ENCODE data around the gene TSPEAR. TPM values are rescaled to one million over a fixed set of nuclear protein-coding genes. Genes with fewer than 3 reads are reported as not detected.
"Not testable (repeated sequence)": the region's sequence is repeated elsewhere in the genome, so short reads cannot be mapped to it uniquely, and the experiment has no call there.

Gene TSPEAR
- total RNA-seq, 2 donors from 2014 or later: not detected

GRCh38 chr21:44636209-44637017 lies 75.0 kb downstream of the TSPEAR start:
- Histone ChIP-seq H3K4me3 (no peak overlapping the region), H3K4me1 (no peaks in the 10 kb centered on the region), H3K27ac (no peak overlapping the region), H3K36me3 (no peaks in the 10 kb centered on the region), H3K27me3 (no peaks in the 10 kb centered on the region), H3K9me3 (peaks cover 3 to 17% of the 10 kb centered on the region in 2 donors)
- peak; percentile 52 for DNase-seq (ENCODE audit: low spot score)
- TF ChIP-seq CTCF (IDR thresholded peaks at IDR 0.05): no peak

GRCh38 chr21:44632067-44632466 lies 79.3 kb downstream of the TSPEAR start:
- Histone ChIP-seq H3K4me3 (no peak overlapping the region), H3K27ac (no peak overlapping the region), H3K4me1 (no peaks in the 10 kb centered on the region), H3K9me3 (peaks cover 6 to 33% of the 10 kb centered on the region in 2 donors), H3K36me3 (no peaks in the 10 kb centered on the region), H3K27me3 (no peaks in the 10 kb centered on the region)
- DNase-seq (ENCODE audit: low spot score): no peak
- no peak for TF ChIP-seq CTCF (IDR thresholded peaks at IDR 0.05)

- no peak for DNase-seq (ENCODE audit: low spot score)
- Histone ChIP-seq H3K27ac (no peak overlapping the region), H3K4me3 (no peak overlapping the region), H3K27me3 (no peaks in the 10 kb centered on the region), H3K36me3 (no peaks in the 10 kb centered on the region), H3K9me3 (peaks cover 6 to 33% of the 10 kb centered on the region in 2 donors), H3K4me1 (no peaks in the 10 kb centered on the region)
- no peak for TF ChIP-seq CTCF (IDR thresholded peaks at IDR 0.05)
Observed at GRCh38 chr21:44630440-44630839, 80.9 kb downstream of the TSPEAR start.

- no peaks in the 10 kb centered on the region for H3K27me3 ChIP-seq
- H3K36me3 ChIP-seq: no peaks in the 10 kb centered on the region
- H3K27ac ChIP-seq: no peak overlapping the region
- H3K4me3 ChIP-seq: no peak overlapping the region
- no peaks in the 10 kb centered on the region for H3K4me1 ChIP-seq
- peak; percentile 40 for DNase-seq (ENCODE audit: low spot score)
- no peak for TF ChIP-seq CTCF (IDR thresholded peaks at IDR 0.05)
- H3K9me3 ChIP-seq: peaks cover 6 to 44% of the 10 kb centered on the region in 2 donors
Observed at GRCh38 chr21:44628707-44629391, 82.5 kb downstream of the TSPEAR start.

- not testable (repeated sequence) for H3K27ac ChIP-seq; H3K36me3 ChIP-seq; DNase-seq (ENCODE audit: low spot score); H3K27me3 ChIP-seq; H3K4me3 ChIP-seq; H3K4me1 ChIP-seq
- peaks cover 6 to 48% of the 10 kb centered on the region in 2 donors for H3K9me3 ChIP-seq
Observed at GRCh38 chr21:44627831-44628233, 83.5 kb downstream of the TSPEAR start.

- DNase-seq (ENCODE audit: low spot score); H3K36me3 ChIP-seq: not testable (repeated sequence)
- peaks cover 5 to 45% of the 10 kb centered on the region in 2 donors for H3K9me3 ChIP-seq
Observed at GRCh38 chr21:44627181-44627822, 84.1 kb downstream of the TSPEAR start.

More at GRCh38 chr21:44627181-44627822, 84.1 kb downstream of the TSPEAR start:
- H3K27ac ChIP-seq, H3K4me3 ChIP-seq, H3K4me1 ChIP-seq, H3K27me3 ChIP-seq: not testable (repeated sequence)

Data from right atrium auricular region (tissue), 2 donors.